IMR-90 (cell line): ENCODE results near the gene HMCN1.

Experiments
- BHLHE40 ChIP-seq: fragments of 150-350 bp; IDR thresholded peaks from 2 replicates; pipeline ENCODE4 v1.6.1; 2016; ENCODE audit warnings: mild to moderate bottlenecking, low read depth, low read length
- CEBPB ChIP-seq: IDR thresholded peaks from 2 replicates; pipeline ENCODE4 v1.6.1; 2012; ENCODE audit warnings: low read depth, low read length, improper control_type of control experiment
- FOS ChIP-seq: fragments of 150-350 bp; IDR thresholded peaks from 2 replicates; pipeline ENCODE4 v1.6.1; 2016; ENCODE audit warnings: low read depth, low read length
- MAFK ChIP-seq: IDR thresholded peaks from 2 replicates; pipeline ENCODE4 v1.6.1; 2012; ENCODE audit warnings: low read depth, low read length, improper control_type of control experiment
- NFE2L2 ChIP-seq: fragments of 150-350 bp; IDR thresholded peaks from 2 replicates; pipeline ENCODE4 v1.6.1; 2016; ENCODE audit warnings: low read depth, mild to moderate bottlenecking, low read length
- POLR2A ChIP-seq: IDR thresholded peaks from 2 replicates; pipeline ENCODE4 v1.6.1; 2012; ENCODE audit warnings: mild to moderate bottlenecking, low read depth, low read length
- RAD21 ChIP-seq: IDR thresholded peaks from 2 replicates; pipeline ENCODE4 v1.6.1; 2012; ENCODE audit warnings: low read length, improper control_type of control experiment
- RCOR1 ChIP-seq: IDR thresholded peaks from 2 replicates; pipeline ENCODE4 v1.6.1; 2012; ENCODE audit warnings: mild to moderate bottlenecking, low read length, improper control_type of control experiment; ENCODE audit not compliant: insufficient replicate concordance
- RFX5 ChIP-seq: IDR thresholded peaks from 2 replicates; pipeline ENCODE4 v1.8.0; 2012; ENCODE audit warnings: low read depth, mild to moderate bottlenecking, low read length, moderate library complexity
- SMC3 ChIP-seq: fragments of 150-350 bp; IDR thresholded peaks from 2 replicates; pipeline ENCODE4 v1.6.1; 2016; ENCODE audit warnings: low read depth, mild to moderate bottlenecking, antibody characterized with exemption, low read length, moderate library complexity
- TF ChIP-seq, protein P1 (sequence below): fragments of 150-350 bp; IDR thresholded peaks from 2 replicates; pipeline ENCODE4 v1.6.1; 2017; ENCODE audit warnings: mild to moderate bottlenecking, antibody characterized with exemption, low read length, low read depth
- TF ChIP-seq, protein P2 (sequence below): conservative IDR thresholded peaks from 2 replicates; pipeline ENCODE4 v1.5.1; 2012; ENCODE audit warnings: mild to moderate bottlenecking, low read depth, low read length, improper control_type of control experiment
- TF ChIP-seq, protein P3 (sequence below): fragments of 150-350 bp; IDR thresholded peaks from 2 replicates; pipeline ENCODE4 v1.6.1; 2016; ENCODE audit warnings: low read depth, mild to moderate bottlenecking, low read length, moderate library complexity, borderline replicate concordance

DNA sequence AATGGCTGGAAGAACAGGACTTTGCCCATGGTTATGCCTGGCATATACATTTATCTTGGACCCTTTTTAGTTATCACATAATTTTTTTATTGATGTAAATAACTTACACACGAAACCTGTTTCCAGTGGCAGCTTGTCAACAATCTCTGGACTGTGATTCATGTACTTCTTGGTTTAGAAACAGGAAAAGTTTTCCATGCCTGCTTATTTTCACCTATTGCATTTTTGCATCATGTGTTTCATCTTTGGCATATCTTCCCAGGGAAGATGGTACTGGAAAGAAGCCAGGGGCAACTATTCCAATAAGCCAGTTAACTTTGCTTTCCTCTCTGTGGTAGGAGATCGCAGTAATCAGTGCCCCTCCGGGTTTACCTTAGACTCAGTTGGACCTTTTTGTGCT lies 430.6 kb downstream of the HMCN1 start:
- TF ChIP-seq, protein P1, sequence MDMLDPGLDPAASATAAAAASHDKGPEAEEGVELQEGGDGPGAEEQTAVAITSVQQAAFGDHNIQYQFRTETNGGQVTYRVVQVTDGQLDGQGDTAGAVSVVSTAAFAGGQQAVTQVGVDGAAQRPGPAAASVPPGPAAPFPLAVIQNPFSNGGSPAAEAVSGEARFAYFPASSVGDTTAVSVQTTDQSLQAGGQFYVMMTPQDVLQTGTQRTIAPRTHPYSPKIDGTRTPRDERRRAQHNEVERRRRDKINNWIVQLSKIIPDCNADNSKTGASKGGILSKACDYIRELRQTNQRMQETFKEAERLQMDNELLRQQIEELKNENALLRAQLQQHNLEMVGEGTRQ: no peak
- TF ChIP-seq, protein P2, sequence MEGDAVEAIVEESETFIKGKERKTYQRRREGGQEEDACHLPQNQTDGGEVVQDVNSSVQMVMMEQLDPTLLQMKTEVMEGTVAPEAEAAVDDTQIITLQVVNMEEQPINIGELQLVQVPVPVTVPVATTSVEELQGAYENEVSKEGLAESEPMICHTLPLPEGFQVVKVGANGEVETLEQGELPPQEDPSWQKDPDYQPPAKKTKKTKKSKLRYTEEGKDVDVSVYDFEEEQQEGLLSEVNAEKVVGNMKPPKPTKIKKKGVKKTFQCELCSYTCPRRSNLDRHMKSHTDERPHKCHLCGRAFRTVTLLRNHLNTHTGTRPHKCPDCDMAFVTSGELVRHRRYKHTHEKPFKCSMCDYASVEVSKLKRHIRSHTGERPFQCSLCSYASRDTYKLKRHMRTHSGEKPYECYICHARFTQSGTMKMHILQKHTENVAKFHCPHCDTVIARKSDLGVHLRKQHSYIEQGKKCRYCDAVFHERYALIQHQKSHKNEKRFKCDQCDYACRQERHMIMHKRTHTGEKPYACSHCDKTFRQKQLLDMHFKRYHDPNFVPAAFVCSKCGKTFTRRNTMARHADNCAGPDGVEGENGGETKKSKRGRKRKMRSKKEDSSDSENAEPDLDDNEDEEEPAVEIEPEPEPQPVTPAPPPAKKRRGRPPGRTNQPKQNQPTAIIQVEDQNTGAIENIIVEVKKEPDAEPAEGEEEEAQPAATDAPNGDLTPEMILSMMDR: no peak
- TF ChIP-seq RAD21 (no peak), BHLHE40 (no peak), RFX5 (no peak), MAFK (no peak), SMC3 (no peak), POLR2A (no peak), RCOR1 (no peak), FOS (no peak), NFE2L2 (no peak), CEBPB (no peak)
- TF ChIP-seq, protein P3, sequence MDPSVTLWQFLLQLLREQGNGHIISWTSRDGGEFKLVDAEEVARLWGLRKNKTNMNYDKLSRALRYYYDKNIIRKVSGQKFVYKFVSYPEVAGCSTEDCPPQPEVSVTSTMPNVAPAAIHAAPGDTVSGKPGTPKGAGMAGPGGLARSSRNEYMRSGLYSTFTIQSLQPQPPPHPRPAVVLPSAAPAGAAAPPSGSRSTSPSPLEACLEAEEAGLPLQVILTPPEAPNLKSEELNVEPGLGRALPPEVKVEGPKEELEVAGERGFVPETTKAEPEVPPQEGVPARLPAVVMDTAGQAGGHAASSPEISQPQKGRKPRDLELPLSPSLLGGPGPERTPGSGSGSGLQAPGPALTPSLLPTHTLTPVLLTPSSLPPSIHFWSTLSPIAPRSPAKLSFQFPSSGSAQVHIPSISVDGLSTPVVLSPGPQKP: no peak
